Naive thymus-derived CD4-positive, alpha-beta T cell (primary cell): Measurements from ENCODE around the gene EEF1AKMT1. TPM values are rescaled to one million over a fixed set of nuclear protein-coding genes. Genes with fewer than 3 reads are reported as not detected.
"Not testable (repeated sequence)": the region's sequence is repeated elsewhere in the genome, so short reads cannot be mapped to it uniquely, and the experiment has no call there.

Experiments
- ATAC-seq: fragments of 150-1000 bp; cut with Tn5 transposase; 2 replicates; pipeline ENCODE4 v1.10.0; 2021; ENCODE audit warnings: mild to moderate bottlenecking, moderate library complexity
- CTCF ChIA-PET: fragments of 350-600 bp; sonication (Branson Sonifier 250); formaldehyde crosslinking; loops from one replicate; lab custom pipeline; 2021; ENCODE audit warnings: antibody characterized with exemption; lab: Charles Lee
- POLR2A ChIA-PET: fragments of 350-600 bp; sonication (Branson Sonifier 250); formaldehyde crosslinking; loops from one replicate; lab custom pipeline; 2021; ENCODE audit warnings: antibody characterized with exemption, inconsistent platforms; lab: Charles Lee
- DNase-seq, 9 donors: peaks; one replicate each; pipeline versions ENCODE4 v3.0.0 to v3.0.0-alpha.2; 2020 to 2022; ENCODE audit warnings: mixed read lengths in 1 of 9
- H3K27ac ChIP-seq: one replicate; pipeline ENCODE4 v1.7.0; 2013; ENCODE audit warnings: mild to moderate bottlenecking, low read depth, low read length, moderate library complexity
- H3K27me3 ChIP-seq, 2 donors: one replicate each; pipeline ENCODE4 v1.7.0; 2013; ENCODE audit warnings: low read length in 2 of 2, mild to moderate bottlenecking in 2 of 2, moderate library complexity in 2 of 2; ENCODE audit not compliant: control insufficient read depth in 2 of 2, insufficient read depth in 2 of 2
- H3K36me3 ChIP-seq, 3 experiments: 1 replicate in 2 of 3; 2 replicates in 1 of 3; pipeline ENCODE4 v1.7.0; 2013; ENCODE audit warnings: low read length in 3 of 3, mild to moderate bottlenecking in 3 of 3, moderate library complexity in 1 of 3; ENCODE audit not compliant: insufficient read depth in 3 of 3, control insufficient read depth in 2 of 3
- H3K4me1 ChIP-seq, 2 donors: one replicate each; pipeline ENCODE4 v1.7.0; 2013; ENCODE audit warnings: low read length in 2 of 2, mild to moderate bottlenecking in 2 of 2, moderate library complexity in 1 of 2; ENCODE audit not compliant: control insufficient read depth in 2 of 2, insufficient read depth in 2 of 2
- H3K4me3 ChIP-seq: 2 replicates; pipeline ENCODE4 v1.7.0; 2013; ENCODE audit warnings: mild to moderate bottlenecking, low read length
- H3K9me3 ChIP-seq, 3 experiments: 1 replicate in 2 of 3; 2 replicates in 1 of 3; pipeline ENCODE4 v1.7.0; 2013; ENCODE audit warnings: low read length in 3 of 3; ENCODE audit not compliant: control insufficient read depth in 2 of 3
- H3K27ac Mint-ChIP-seq, 9 donors: one replicate each; pipeline ENCODE4 v1.8.0; 2020 to 2022; ENCODE audit warnings: mixed read lengths in 9 of 9, mild to moderate bottlenecking in 8 of 9, moderate library complexity in 5 of 9, inconsistent platforms in 2 of 9
- H3K27me3 Mint-ChIP-seq, 5 donors: one replicate each; pipeline ENCODE4 v1.8.0; 2021 to 2022; ENCODE audit warnings: mixed read lengths in 5 of 5, mild to moderate bottlenecking in 1 of 5
- H3K36me3 Mint-ChIP-seq, 5 donors: one replicate each; pipeline ENCODE4 v1.8.0; 2020 to 2022; ENCODE audit warnings: mixed read lengths in 5 of 5, mild to moderate bottlenecking in 3 of 5, inconsistent platforms in 1 of 5
- H3K4me1 Mint-ChIP-seq, 7 donors: one replicate each; pipeline ENCODE4 v1.8.0; 2020 to 2022; ENCODE audit warnings: mixed read lengths in 7 of 7, mild to moderate bottlenecking in 3 of 7, inconsistent platforms in 1 of 7
- H3K4me3 Mint-ChIP-seq, 10 donors: one replicate each; pipeline ENCODE4 v1.8.0; 2020 to 2022; ENCODE audit warnings: mild to moderate bottlenecking in 10 of 10, mixed read lengths in 10 of 10, moderate library complexity in 6 of 10, inconsistent platforms in 2 of 10
- H3K9me3 Mint-ChIP-seq, 11 donors: one replicate each; pipeline ENCODE4 v1.8.0; 2020 to 2022; ENCODE audit warnings: mixed read lengths in 11 of 11, mild to moderate bottlenecking in 4 of 11, inconsistent platforms in 1 of 11, moderate library complexity in 1 of 11
- intact Hi-C, 2 donors: fragments of 100-400 bp; cut with micrococcal nuclease; formaldehyde crosslinking; loops; one replicate each; pipeline ENCODE4 v1.15.1; 2023
- polyA plus RNA-seq, 2 donors: library from polyadenylated mRNA; unstranded; fragments of 300-500 nt; fragmentation: Illumina TruSeq; gene quantifications; one replicate each; pipeline ENCODE4 v1.2.3, GENCODE V29; 2021
- total RNA-seq, 6 experiments: library from RNA in 5 of 6; stranded (reverse) in 5 of 6; gene quantifications; 1 replicate in 5 of 6; 2 replicates in 1 of 6; pipeline ENCODE4 v1.2.3 and lab custom pipeline; 2021 to 2026

Gene EEF1AKMT1
- total and polyA plus RNA-seq, 7 experiments from 2014 or later: 4.2 to 14.1 (median 9.8) TPM

DNA sequence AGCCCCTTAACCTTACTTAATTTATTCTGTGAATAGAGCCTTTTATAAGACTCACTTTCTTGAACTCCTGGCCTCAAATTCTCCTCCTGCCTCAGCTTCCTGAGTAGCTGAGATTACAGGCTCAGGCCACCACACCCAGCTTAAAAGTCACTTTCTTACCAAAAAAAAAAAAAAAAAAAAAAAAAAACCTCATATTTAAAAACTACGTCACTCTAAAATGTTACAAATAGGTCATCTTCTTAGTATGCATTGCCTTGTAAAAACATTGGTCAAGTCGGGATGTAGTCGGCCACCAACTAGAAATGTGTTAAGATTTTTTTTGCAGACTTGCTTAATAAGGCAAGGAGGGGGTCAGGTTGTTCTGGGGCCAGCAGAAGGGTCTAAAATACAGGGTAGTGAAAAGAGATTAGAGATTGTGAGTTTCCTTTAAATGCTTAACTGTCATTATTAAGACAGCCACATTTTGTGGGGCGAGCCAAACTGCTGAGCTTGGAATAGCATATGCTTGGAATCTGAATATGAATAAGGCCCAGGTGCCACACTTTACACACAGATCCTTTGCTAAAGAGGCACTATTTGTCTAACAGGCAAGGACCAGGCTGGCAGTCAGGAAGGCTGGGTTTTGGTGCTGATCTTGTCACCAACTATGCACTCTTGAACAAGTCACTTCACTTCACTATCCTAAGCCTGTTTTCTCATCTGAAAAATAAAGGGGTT lies 86.7 kb downstream of the EEF1AKMT1 start:
- no peaks in the 10 kb centered on the region for H3K27me3 ChIP-seq
- Mint-ChIP-seq H3K27ac (no peak overlapping the region), H3K4me3 (no peak overlapping the region), H3K9me3 (no peaks in the 10 kb centered on the region), H3K4me1 (no peaks in the 10 kb centered on the region), H3K36me3 (peaks cover 0 to 33% (median 8%) of the 10 kb centered on the region in 5 donors), H3K27me3 (peaks cover 0 to 3% (median 0%) of the 10 kb centered on the region in 5 donors)
- DNase-seq (no peak), ATAC-seq (no peak)
- H3K4me3 ChIP-seq: no peak overlapping the region
- H3K27ac ChIP-seq: no peak overlapping the region
- H3K4me1 ChIP-seq: no peaks in the 10 kb centered on the region
- intact Hi-C loops: no loop called here
- H3K36me3 ChIP-seq: no peaks in the 10 kb centered on the region
- H3K9me3 ChIP-seq: no peaks in the 10 kb centered on the region
- POLR2A ChIA-PET: no interaction called here
- CTCF ChIA-PET: no interaction called here

DNA sequence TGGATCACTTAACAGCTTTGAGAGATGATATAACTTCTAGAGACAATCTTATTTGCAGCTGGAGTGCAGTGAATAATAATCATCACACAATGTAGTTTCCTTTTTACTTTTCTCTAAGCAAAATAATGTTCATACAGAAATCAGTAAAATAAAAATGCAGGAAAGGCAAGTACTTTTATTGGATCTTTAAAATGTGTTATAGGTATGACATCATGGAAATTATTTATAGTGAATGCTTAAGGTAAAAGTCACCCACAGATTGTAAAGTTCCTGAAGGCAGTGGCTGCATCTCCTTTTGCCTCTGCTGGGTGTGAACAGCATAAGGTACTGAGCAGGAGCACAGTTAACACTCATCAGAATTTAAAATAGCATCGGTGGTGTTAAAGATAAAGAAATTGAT lies 87.6 kb downstream of the EEF1AKMT1 start:
- Mint-ChIP-seq H3K4me3 (no peak overlapping the region), H3K36me3 (peaks cover 0 to 33% (median 8%) of the 10 kb centered on the region in 5 donors), H3K9me3 (no peaks in the 10 kb centered on the region), H3K4me1 (no peaks in the 10 kb centered on the region), H3K27me3 (peaks cover 0 to 3% (median 0%) of the 10 kb centered on the region in 5 donors), H3K27ac (no peak overlapping the region)
- Histone ChIP-seq H3K27me3 (no peaks in the 10 kb centered on the region), H3K27ac (no peak overlapping the region), H3K9me3 (no peaks in the 10 kb centered on the region), H3K4me1 (no peaks in the 10 kb centered on the region), H3K4me3 (no peak overlapping the region), H3K36me3 (no peaks in the 10 kb centered on the region)
- intact Hi-C loops: no loop called here
- ChIA-PET POLR2A (no interaction called here), CTCF (no interaction called here)
- ATAC-seq (no peak), DNase-seq (no peak)

DNA sequence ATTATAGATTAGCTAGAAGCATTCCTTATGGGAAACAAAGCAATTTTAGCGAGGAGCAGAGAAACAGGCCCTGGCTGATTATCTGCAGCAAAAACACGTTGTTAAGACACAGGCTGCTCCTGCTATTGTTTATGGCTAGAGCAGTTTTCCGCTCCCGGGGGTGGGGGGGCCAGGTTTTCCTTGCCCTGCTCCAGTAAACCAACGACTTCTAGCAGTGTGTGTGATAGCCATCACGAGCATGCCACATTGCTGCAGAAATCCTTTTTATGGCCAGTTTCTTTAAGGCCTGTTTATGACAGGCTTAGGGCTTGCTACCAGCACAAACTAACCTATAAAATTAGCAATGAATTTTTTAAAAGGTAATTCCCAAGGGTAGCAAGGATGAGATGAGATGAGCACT lies 88.7 kb downstream of the EEF1AKMT1 start:
- ChIA-PET POLR2A (no interaction called here), CTCF (no interaction called here)
- Mint-ChIP-seq H3K4me1 (no peaks in the 10 kb centered on the region), H3K4me3 (no peak overlapping the region), H3K9me3 (no peaks in the 10 kb centered on the region), H3K27ac (no peak overlapping the region), H3K36me3 (peaks cover 0 to 31% (median 17%) of the 10 kb centered on the region in 5 donors), H3K27me3 (peaks cover 0 to 3% (median 0%) of the 10 kb centered on the region in 5 donors)
- H3K4me3 ChIP-seq: no peak overlapping the region
- no peak for DNase-seq
- H3K27ac ChIP-seq: no peak overlapping the region
- intact Hi-C loops: no loop called here
- H3K36me3 ChIP-seq: no peaks in the 10 kb centered on the region
- H3K9me3 ChIP-seq: no peaks in the 10 kb centered on the region
- ATAC-seq: no peak
- H3K27me3 ChIP-seq: no peaks in the 10 kb centered on the region
- H3K4me1 ChIP-seq: no peaks in the 10 kb centered on the region

DNA sequence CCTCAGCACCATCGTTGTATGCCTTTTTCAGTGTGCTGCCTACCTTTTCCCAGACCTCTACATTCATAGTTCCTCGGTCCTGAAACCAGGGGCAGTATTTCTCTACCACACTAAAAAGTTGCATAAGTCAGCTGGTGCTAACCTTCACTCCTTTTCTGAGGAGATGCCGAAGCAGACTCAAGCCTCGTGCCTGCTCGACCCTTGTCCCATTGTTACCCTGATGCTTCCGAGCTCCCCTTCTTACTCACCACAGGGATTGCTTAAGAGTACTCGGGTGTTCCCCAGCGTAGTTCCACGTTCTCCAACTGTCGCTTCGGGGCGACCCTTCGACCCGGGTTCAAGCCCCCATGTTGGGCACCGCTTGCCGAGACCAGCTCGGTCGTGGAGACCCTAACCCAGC lies 89.2 kb downstream of the EEF1AKMT1 start:
- DNase-seq: no peak
- H3K36me3 Mint-ChIP-seq: peaks cover 0 to 30% (median 12%) of the 10 kb centered on the region in 5 donors
- CTCF ChIA-PET: no interaction called here

DNA sequence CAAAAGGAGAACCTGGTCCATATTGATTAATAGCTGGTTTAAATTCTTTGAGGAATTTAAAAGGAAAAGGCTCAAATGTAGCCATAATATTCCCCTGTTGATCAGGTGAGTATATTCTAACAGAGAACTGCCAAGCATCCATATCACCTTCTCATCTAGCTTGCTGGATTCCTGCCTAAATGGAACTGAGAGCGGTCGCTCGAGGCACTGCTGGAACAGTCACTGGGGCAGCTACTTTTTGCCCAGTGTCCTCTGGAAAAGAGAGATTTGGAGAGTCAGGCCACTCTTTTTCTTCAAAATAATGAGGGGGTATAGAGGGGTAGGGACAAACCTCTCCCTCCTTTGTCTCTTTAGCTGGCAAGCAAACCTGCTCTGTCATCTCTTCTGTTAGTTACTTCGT lies 89.7 kb downstream of the EEF1AKMT1 start:
- H3K36me3 ChIP-seq: no peaks in the 10 kb centered on the region
- H3K36me3 Mint-ChIP-seq: peaks cover 0 to 32% (median 15%) of the 10 kb centered on the region in 5 donors
- H3K4me3 ChIP-seq: no peak overlapping the region
- no peaks in the 10 kb centered on the region for H3K9me3 Mint-ChIP-seq
- H3K27ac ChIP-seq: no peak overlapping the region
- ATAC-seq (no peak), DNase-seq (no peak)
- no peak overlapping the region for H3K27ac Mint-ChIP-seq
- no peaks in the 10 kb centered on the region for H3K9me3 ChIP-seq
- intact Hi-C loops: no loop called here
- no peaks in the 10 kb centered on the region for H3K27me3 ChIP-seq
- ChIA-PET POLR2A (no interaction called here), CTCF (no interaction called here)
- no peak overlapping the region for H3K4me3 Mint-ChIP-seq
- H3K27me3 Mint-ChIP-seq: peaks cover 0 to 3% (median 0%) of the 10 kb centered on the region in 5 donors
- no peaks in the 10 kb centered on the region for H3K4me1 Mint-ChIP-seq
- no peaks in the 10 kb centered on the region for H3K4me1 ChIP-seq

More for the DNA sequence above, 89.2 kb downstream of the EEF1AKMT1 start:
- peaks cover 0 to 3% (median 0%) of the 10 kb centered on the region in 5 donors for H3K27me3 Mint-ChIP-seq
- no peaks in the 10 kb centered on the region for H3K9me3 Mint-ChIP-seq
- no peaks in the 10 kb centered on the region for H3K36me3 ChIP-seq
- POLR2A ChIA-PET: no interaction called here
- H3K27ac ChIP-seq: no peak overlapping the region
- no peaks in the 10 kb centered on the region for H3K4me1 ChIP-seq
- intact Hi-C loops: no loop called here
- no peak for ATAC-seq
- H3K4me1 Mint-ChIP-seq: no peaks in the 10 kb centered on the region
- peak overlapping the region in 1 of 9 donors; percentile 63 for H3K27ac Mint-ChIP-seq
- H3K9me3 ChIP-seq: no peaks in the 10 kb centered on the region
- H3K27me3 ChIP-seq: no peaks in the 10 kb centered on the region
- H3K4me3 Mint-ChIP-seq: no peak overlapping the region
- no peak overlapping the region for H3K4me3 ChIP-seq

DNA sequence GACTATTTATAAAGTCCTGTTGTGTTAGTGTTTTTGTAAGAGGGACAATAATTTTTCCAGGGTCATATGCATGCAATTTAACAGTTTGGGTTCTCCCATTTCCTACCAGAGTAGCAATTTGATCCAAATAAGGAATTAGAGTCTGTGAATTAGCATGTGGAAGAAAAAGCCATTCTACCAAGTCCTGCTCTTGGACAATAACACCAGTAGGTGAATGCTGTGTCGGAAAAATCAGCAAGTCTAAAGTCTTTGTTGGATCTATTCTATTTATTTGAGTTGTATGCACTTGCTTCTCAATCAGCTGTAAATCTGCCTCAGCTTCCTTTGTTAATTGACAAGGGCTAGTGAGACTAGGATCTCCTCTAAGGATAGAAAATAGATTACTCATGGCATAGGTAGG lies 91.7 kb downstream of the EEF1AKMT1 start:
- H3K4me1 ChIP-seq: no peaks in the 10 kb centered on the region
- no peak overlapping the region for H3K4me3 Mint-ChIP-seq
- POLR2A ChIA-PET: no interaction called here
- no peak overlapping the region for H3K4me3 ChIP-seq
- no peak overlapping the region for H3K27ac Mint-ChIP-seq
- H3K27me3 ChIP-seq: no peaks in the 10 kb centered on the region
- ATAC-seq (no peak), DNase-seq (no peak)
- peaks cover 0 to 3% (median 0%) of the 10 kb centered on the region in 5 donors for H3K27me3 Mint-ChIP-seq
- H3K4me1 Mint-ChIP-seq: no peaks in the 10 kb centered on the region
- intact Hi-C loops: no loop called here
- no peaks in the 10 kb centered on the region for H3K9me3 Mint-ChIP-seq
- peaks cover 0 to 29% (median 18%) of the 10 kb centered on the region in 5 donors for H3K36me3 Mint-ChIP-seq
- no peak overlapping the region for H3K27ac ChIP-seq
- H3K9me3 ChIP-seq: no peaks in the 10 kb centered on the region
- CTCF ChIA-PET: no interaction called here
- H3K36me3 ChIP-seq: no peaks in the 10 kb centered on the region

DNA sequence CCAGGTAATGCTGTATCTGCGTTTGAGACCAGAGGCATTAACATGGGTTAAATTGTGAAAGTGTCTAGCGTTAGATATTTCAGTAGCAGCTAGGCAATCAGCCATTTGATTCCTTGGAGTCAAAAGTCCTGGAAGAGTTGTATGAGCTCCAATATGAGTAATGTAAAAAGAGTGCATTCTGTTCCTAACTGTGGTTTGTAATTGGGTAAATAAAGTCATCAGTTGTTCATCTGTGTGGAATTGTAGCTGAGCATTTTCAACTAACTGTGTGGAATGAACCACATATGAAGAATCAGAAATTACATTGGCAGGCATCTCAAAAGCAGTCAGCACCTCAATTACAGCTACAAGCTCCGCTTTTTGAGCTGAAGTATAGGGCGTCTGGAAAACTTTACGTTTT lies 92.3 kb downstream of the EEF1AKMT1 start:
- POLR2A ChIA-PET, DNase-seq: not testable (repeated sequence)

More for the DNA sequence above, 92.3 kb downstream of the EEF1AKMT1 start:
- CTCF ChIA-PET, H3K27ac Mint-ChIP-seq, H3K27me3 ChIP-seq, H3K27me3 Mint-ChIP-seq, H3K4me1 ChIP-seq, H3K4me1 Mint-ChIP-seq, H3K36me3 ChIP-seq, H3K4me3 Mint-ChIP-seq, H3K9me3 ChIP-seq, H3K27ac ChIP-seq, H3K9me3 Mint-ChIP-seq, ATAC-seq, H3K4me3 ChIP-seq, intact Hi-C loops: not testable (repeated sequence)
- H3K36me3 Mint-ChIP-seq: peaks cover 0 to 27% (median 18%) of the 10 kb centered on the region in 5 donors
